Panc1 (cell line): ENCODE measurements around the gene TAOK3.

Experiments
- CTCF ChIP-seq: fragments of 450-650 bp; IDR thresholded peaks from 2 replicates; pipeline ENCODE4 v1.5.1; 2017; ENCODE audit warnings: mild to moderate bottlenecking
- POLR2AphosphoS5 ChIP-seq: IDR thresholded peaks from 2 replicates; pipeline ENCODE4 v1.6.1; 2012; ENCODE audit warnings: mild to moderate bottlenecking, low read depth, low read length, moderate library complexity
- REST ChIP-seq, 2 experiments: IDR thresholded peaks; 2 replicates each; pipeline ENCODE4 v1.6.1; 2011 to 2012; ENCODE audit warnings: low read depth in 2 of 2, control low read depth in 1 of 2, low read length in 1 of 2, mild to moderate bottlenecking in 1 of 2, moderate library complexity in 1 of 2; ENCODE audit not compliant: insufficient read depth in 1 of 2

- no peak for TF ChIP-seq CTCF
- TF ChIP-seq REST (IDR thresholded peaks at IDR 0.05; ENCODE audit: insufficient read depth in 1 of 2, low read depth in 2 of 2, low read length in 1 of 2), result no peak
- TF ChIP-seq POLR2AphosphoS5, result no peak
These were observed 17.8 kb downstream of the TAOK3 start for GRCh38 chr12:118354903-118355302.
